Upper lobe of right lung (tissue), 1 donor: ENCODE results near the gene BCL3. TPM values are rescaled to one million over a fixed set of nuclear protein-coding genes. Genes with fewer than 3 reads are reported as not detected.
A peak's percentile ranks its signal among the peaks of the same experiment; 100 is the strongest.

Source experiments
- ATAC-seq: fragments of 200-7000 bp; cut with Tn5 transposase; one replicate; pipeline ENCODE4 v1.9.1; 2020; ENCODE audit warnings: mild to moderate bottlenecking, moderate library complexity
- DNase-seq: peaks from one replicate; pipeline ENCODE4 v3.0.0-alpha.2; 2020
- H3K27ac ChIP-seq: fragments of 200-600 bp; one replicate; pipeline ENCODE4 v1.8.0; 2022
- H3K27me3 ChIP-seq: fragments of 200-600 bp; one replicate; pipeline ENCODE4 v1.8.0; 2022; ENCODE audit warnings: mild to moderate bottlenecking
- H3K36me3 ChIP-seq: fragments of 200-600 bp; one replicate; pipeline ENCODE4 v1.8.0; 2022
- H3K4me1 ChIP-seq: fragments of 200-600 bp; one replicate; pipeline ENCODE4 v1.8.0; 2022
- H3K4me3 ChIP-seq: fragments of 200-600 bp; one replicate; pipeline ENCODE4 v1.8.0; 2022; ENCODE audit warnings: mild to moderate bottlenecking
- H3K9me3 ChIP-seq: fragments of 200-600 bp; one replicate; pipeline ENCODE4 v1.8.0; 2022
- intact Hi-C: fragments of 100-400 bp; cut with DNase I; formaldehyde crosslinking; loops from one replicate; pipeline ENCODE4 v1.11.0; 2022
- total RNA-seq: library from RNA; stranded (reverse); fragmentation: NEBNext Ultra II Directional; extraction: Animal tissue kit (Norgen Biotek cat#: 25700); gene quantifications from one replicate; pipeline ENCODE4 v1.2.1, GENCODE V29; 2021
- TF ChIP-seq, protein P1 (sequence below): fragments of 200-600 bp; IDR thresholded peaks from one replicate; pipeline ENCODE4 v1.8.0; 2022; ENCODE audit warnings: antibody characterized with exemption
- donor health status: DM: no; HTN: yes; CAD: no; lungs with severe emphysema.

Gene BCL3
- total RNA-seq, 1 donor from 2014 or later: 87.4 TPM

DNA sequence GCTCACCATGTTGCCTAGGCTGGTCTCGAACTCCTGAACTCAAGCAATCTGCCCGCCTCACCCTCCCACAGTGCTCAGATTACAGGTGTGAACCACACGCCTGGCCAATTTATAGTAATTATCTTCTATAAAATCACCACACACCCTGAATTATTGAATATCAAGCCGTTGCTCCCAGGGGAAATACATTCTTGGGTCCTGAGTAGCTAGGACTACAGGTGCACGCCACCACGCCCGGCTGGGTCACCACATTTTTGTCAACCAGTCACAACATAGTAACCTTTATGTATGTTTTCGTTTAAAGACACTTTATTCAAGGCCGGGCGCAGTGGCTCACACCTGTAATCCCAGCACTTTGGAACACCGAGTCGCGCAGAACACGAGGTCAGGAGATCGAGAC, 37.5 kb downstream of the BCL3 start:
- DNase-seq (no peak), ATAC-seq (no peak)
- intact Hi-C loops: no loop called here
- Histone ChIP-seq H3K4me3 (no peak overlapping the region), H3K9me3 (no peaks in the 10 kb centered on the region), H3K27me3 (no peaks in the 10 kb centered on the region), H3K36me3 (no peaks in the 10 kb centered on the region), H3K4me1 (peaks cover 7% of the 10 kb centered on the region), H3K27ac (no peak overlapping the region)
- TF ChIP-seq, protein P1, sequence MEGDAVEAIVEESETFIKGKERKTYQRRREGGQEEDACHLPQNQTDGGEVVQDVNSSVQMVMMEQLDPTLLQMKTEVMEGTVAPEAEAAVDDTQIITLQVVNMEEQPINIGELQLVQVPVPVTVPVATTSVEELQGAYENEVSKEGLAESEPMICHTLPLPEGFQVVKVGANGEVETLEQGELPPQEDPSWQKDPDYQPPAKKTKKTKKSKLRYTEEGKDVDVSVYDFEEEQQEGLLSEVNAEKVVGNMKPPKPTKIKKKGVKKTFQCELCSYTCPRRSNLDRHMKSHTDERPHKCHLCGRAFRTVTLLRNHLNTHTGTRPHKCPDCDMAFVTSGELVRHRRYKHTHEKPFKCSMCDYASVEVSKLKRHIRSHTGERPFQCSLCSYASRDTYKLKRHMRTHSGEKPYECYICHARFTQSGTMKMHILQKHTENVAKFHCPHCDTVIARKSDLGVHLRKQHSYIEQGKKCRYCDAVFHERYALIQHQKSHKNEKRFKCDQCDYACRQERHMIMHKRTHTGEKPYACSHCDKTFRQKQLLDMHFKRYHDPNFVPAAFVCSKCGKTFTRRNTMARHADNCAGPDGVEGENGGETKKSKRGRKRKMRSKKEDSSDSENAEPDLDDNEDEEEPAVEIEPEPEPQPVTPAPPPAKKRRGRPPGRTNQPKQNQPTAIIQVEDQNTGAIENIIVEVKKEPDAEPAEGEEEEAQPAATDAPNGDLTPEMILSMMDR: no peak

DNA sequence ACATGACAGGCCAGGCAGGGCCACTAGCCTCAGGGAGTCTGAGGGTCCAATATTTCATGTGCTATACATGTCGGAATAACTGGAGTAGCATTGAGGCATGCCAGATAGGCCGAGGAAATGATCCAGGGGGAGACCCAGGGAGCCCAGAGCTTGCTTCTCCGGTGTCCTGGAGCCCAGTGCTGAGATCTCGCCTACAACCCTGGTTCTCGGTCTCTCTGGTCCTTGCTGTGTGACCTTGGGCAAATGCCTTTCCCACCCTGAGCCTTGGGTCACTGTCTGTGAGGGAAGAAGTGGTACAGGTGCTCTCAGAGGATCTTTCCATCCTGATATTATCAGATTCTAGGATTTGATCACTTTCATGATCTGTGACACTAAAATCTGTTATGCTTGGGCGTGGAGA, 40.5 kb downstream of the BCL3 start:
- H3K4me1 ChIP-seq: peaks cover 7% of the 10 kb centered on the region
- DNase-seq (no peak), ATAC-seq (no peak)
- H3K4me3 ChIP-seq: no peak overlapping the region
- H3K27ac ChIP-seq: no peak overlapping the region
- no peaks in the 10 kb centered on the region for H3K36me3 ChIP-seq
- H3K27me3 ChIP-seq: no peaks in the 10 kb centered on the region
- H3K9me3 ChIP-seq: no peaks in the 10 kb centered on the region
- TF ChIP-seq, protein P1: no peak
- intact Hi-C loops: no loop called here

DNA sequence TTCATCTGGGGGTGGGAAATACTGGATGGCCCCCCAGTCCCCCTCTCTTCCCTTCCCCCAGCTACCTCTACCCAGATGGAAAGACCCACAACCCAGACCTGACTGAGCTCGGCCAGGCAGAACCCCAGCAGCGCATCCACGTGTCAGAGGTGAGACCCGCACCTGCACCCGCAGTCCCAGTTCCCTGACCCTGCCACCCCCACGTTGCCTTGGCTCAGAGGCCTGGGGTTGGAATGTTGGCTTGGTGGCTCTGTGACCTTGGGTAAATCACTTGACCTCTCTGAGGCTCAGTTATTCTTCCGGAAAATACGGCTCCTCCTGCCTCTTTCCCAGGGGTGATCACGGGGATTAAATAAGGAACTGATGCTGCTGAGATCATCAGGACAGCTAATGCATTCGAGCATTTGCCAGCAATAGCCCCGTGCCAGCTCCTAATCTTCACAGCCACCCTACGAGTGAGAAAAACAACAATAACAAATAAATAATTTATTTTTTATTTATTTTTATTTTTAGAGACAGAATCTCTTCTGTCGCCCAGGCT, 41.5 kb downstream of the BCL3 start:
- peak; percentile 28 for ATAC-seq

DNA sequence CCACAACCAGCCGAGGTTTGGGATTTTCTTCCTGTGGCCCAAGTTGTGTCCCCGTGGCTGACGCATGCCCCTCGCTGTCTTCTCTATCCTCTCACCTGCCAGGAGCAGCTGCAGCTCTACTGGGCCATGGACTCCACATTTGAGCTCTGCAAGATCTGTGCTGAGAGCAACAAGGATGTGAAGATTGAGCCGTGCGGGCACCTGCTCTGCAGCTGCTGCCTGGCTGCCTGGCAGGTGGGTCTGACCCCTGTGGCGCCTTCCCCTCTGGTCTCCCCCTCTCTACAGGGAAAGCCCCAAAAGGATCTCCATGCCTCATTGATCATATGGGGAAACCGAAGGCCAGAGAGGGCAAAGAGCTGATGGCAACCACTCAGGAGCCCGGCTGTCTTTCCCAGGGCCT, 43.8 kb downstream of the BCL3 start:
- intact Hi-C loops: no loop called here
- TF ChIP-seq, protein P1: no peak
- ATAC-seq: no peak

More for the DNA sequence above, 41.5 kb downstream of the BCL3 start:
- intact Hi-C loops: no loop called here
- Histone ChIP-seq H3K27me3 (no peaks in the 10 kb centered on the region), H3K4me3 (no peak overlapping the region), H3K27ac (no peak overlapping the region), H3K4me1 (no peaks in the 10 kb centered on the region), H3K9me3 (no peaks in the 10 kb centered on the region), H3K36me3 (no peaks in the 10 kb centered on the region)
- DNase-seq: no peak
- TF ChIP-seq, protein P1: no peak

DNA sequence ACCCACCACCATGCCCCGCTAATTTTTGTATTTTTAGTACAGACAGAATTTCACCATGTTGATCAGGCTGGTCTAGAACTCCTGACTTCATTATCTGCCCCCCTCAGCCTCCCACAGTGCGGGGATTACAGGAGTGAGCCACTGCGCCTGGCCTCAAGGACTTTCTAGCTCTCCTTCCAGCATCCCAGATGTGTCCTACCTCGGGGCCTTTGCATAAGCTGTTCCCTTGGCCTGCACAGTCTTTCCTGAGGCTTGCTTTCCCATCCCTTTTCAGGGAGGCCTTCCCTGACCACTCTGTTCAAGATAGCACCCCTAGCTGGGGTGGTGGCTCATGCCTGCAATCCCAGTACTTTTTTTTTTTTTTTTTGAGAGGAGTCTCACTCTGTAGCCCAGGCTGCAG, 46.1 kb downstream of the BCL3 start:
- Histone ChIP-seq H3K27me3 (no peaks in the 10 kb centered on the region), H3K9me3 (no peaks in the 10 kb centered on the region), H3K36me3 (no peaks in the 10 kb centered on the region), H3K4me1 (peaks cover 3% of the 10 kb centered on the region), H3K4me3 (no peak overlapping the region), H3K27ac (no peak overlapping the region)
- TF ChIP-seq, protein P1: no peak
- intact Hi-C loops: no loop called here
- ATAC-seq (no peak), DNase-seq (no peak)

More for the DNA sequence above, 43.8 kb downstream of the BCL3 start:
- H3K4me3 ChIP-seq: no peak overlapping the region
- H3K36me3 ChIP-seq: no peaks in the 10 kb centered on the region
- H3K27me3 ChIP-seq: no peaks in the 10 kb centered on the region
- no peak for DNase-seq
- H3K9me3 ChIP-seq: no peaks in the 10 kb centered on the region
- H3K4me1 ChIP-seq: peaks cover 3% of the 10 kb centered on the region
- H3K27ac ChIP-seq: no peak overlapping the region

DNA sequence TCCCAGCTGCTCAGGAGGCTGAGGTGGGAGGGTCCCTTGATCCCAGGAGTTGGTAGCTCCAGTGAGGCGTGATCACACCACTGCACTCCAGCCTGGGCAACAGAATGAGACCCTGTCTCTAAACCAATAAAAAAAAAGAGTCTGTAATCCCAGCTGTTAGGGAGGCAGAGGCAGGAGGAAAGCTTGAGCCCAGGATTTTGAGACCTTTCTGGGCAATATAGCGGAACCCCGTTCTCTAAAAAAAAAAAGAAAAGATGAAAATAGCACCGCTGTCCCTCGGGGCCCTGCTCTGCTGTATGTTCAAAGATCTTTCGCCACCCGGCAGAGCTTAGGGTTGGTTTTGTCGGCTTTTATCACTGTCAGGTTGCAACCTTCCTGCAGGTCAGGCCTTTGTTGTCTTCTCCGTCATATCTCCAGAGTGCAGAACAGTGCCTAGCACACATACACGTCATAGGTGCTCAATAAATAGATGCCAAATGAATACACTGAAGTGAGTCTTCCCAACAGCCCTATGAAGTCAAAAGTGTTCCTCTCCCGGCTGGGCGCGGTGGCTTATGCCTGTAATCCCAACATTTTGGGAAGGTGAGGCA, 47.0 kb downstream of the BCL3 start:
- TF ChIP-seq, protein P1: no peak
- peaks cover 7% of the 10 kb centered on the region for H3K4me1 ChIP-seq
- no peaks in the 10 kb centered on the region for H3K27me3 ChIP-seq
- H3K9me3 ChIP-seq: no peaks in the 10 kb centered on the region
- no peak for ATAC-seq
- H3K4me3 ChIP-seq: no peak overlapping the region
- no peaks in the 10 kb centered on the region for H3K36me3 ChIP-seq
- DNase-seq: no peak
- H3K27ac ChIP-seq: no peak overlapping the region
- intact Hi-C loops: no loop called here
